GM23338 (cell line): ENCODE results near the gene KLHL18. TPM values are rescaled to one million over a fixed set of nuclear protein-coding genes. Genes with fewer than 3 reads are reported as not detected.

Source experiments
- ATAC-seq: fragments of 200-7000 bp; cut with Tn5 transposase; 3 replicates; pipeline ENCODE4 v1.9.1; 2020
- DNase-seq: peaks from one replicate; pipeline ENCODE4 v3.0.0-alpha.2; 2015; ENCODE audit warnings: low spot score
- H2AFZ ChIP-seq: fragments of 200-600 bp; sonication (generic); 2 replicates; pipeline ENCODE4 v1.8.0; 2016; ENCODE audit warnings: antibody characterized with exemption, mild to moderate bottlenecking, moderate library complexity
- H3F3A ChIP-seq: fragments of 200-600 bp; sonication (generic); replicated peaks from 2 replicates; pipeline ENCODE4 v1.8.0; 2017; ENCODE audit warnings: antibody characterized with exemption, mixed run types, low read depth
- H3K27ac ChIP-seq: fragments of 200-600 bp; sonication (generic); 2 replicates; pipeline ENCODE4 v1.6.1; 2016; ENCODE audit warnings: low read depth
- H3K27me3 ChIP-seq: fragments of 200-600 bp; sonication (generic); 2 replicates; pipeline ENCODE4 v1.8.0; 2016; ENCODE audit warnings: mild to moderate bottlenecking, mixed run types, moderate library complexity; ENCODE audit not compliant: insufficient read depth
- H3K36me3 ChIP-seq: fragments of 200-600 bp; sonication (generic); 2 replicates; pipeline ENCODE4 v1.8.0; 2016; ENCODE audit warnings: mild to moderate bottlenecking; ENCODE audit not compliant: insufficient read depth
- H3K4me1 ChIP-seq: fragments of 200-600 bp; sonication (generic); 2 replicates; pipeline ENCODE4 v1.8.0; 2016; ENCODE audit warnings: mild to moderate bottlenecking, moderate library complexity; ENCODE audit not compliant: insufficient read depth
- H3K4me2 ChIP-seq: fragments of 200-600 bp; sonication (generic); 2 replicates; pipeline ENCODE4 v1.7.1; 2017; ENCODE audit warnings: mixed run types
- H3K4me3 ChIP-seq: fragments of 200-600 bp; sonication (generic); 2 replicates; pipeline ENCODE4 v1.6.1; 2016; ENCODE audit warnings: mixed run types
- H3K79me2 ChIP-seq: fragments of 200-600 bp; sonication (generic); replicated peaks from 2 replicates; pipeline ENCODE4 v1.8.0; 2017; ENCODE audit warnings: mild to moderate bottlenecking; ENCODE audit not compliant: insufficient read depth
- H3K9me2 ChIP-seq: fragments of 200-600 bp; sonication (generic); 2 replicates; pipeline ENCODE4 v1.8.0; 2017; ENCODE audit not compliant: insufficient read depth
- H4K20me1 ChIP-seq: fragments of 200-600 bp; sonication (generic); replicated peaks from 2 replicates; pipeline ENCODE4 v1.8.0; 2017; ENCODE audit warnings: mild to moderate bottlenecking; ENCODE audit not compliant: insufficient read depth
- H3K27ac Mint-ChIP-seq: 2 replicates; pipeline ENCODE4 v1.8.0; 2020; ENCODE audit warnings: inconsistent platforms, mild to moderate bottlenecking, moderate library complexity, mixed read lengths
- H3K27me3 Mint-ChIP-seq: 3 replicates; pipeline ENCODE4 v1.8.0; 2022; ENCODE audit warnings: low read depth, mild to moderate bottlenecking, moderate library complexity, mixed read lengths, inconsistent platforms; ENCODE audit not compliant: insufficient read depth, poor library complexity
- H3K36me3 Mint-ChIP-seq: 3 replicates; pipeline ENCODE4 v1.8.0; 2021; ENCODE audit warnings: low read depth, mild to moderate bottlenecking, inconsistent platforms, moderate library complexity, mixed read lengths
- H3K4me1 Mint-ChIP-seq: 3 replicates; pipeline ENCODE4 v1.8.0; 2020; ENCODE audit warnings: mild to moderate bottlenecking, inconsistent platforms, mixed read lengths
- H3K4me3 Mint-ChIP-seq: 3 replicates; pipeline ENCODE4 v1.8.0; 2021; ENCODE audit warnings: moderate library complexity, mild to moderate bottlenecking, inconsistent platforms, mixed read lengths
- H3K9me3 Mint-ChIP-seq: 3 replicates; pipeline ENCODE4 v1.8.0; 2020; ENCODE audit warnings: moderate library complexity, mild to moderate bottlenecking, inconsistent platforms, mixed read lengths
- CREB1 ChIP-seq: fragments of 250-450 bp; sonication (Bioruptor Pico); IDR thresholded peaks from 2 replicates; pipeline ENCODE4 v1.5.0; 2020; ENCODE audit warnings: low read depth, mild to moderate bottlenecking, moderate library complexity
- JUNB ChIP-seq: IDR thresholded peaks from one replicate; pipeline ENCODE4 v1.6.1; 2016; ENCODE audit warnings: antibody characterized with exemption; ENCODE audit not compliant: unreplicated experiment
- NANOG ChIP-seq: IDR thresholded peaks from 2 replicates; pipeline ENCODE4 v1.6.1; 2016; ENCODE audit warnings: antibody characterized with exemption, borderline replicate concordance
- ZNF114 ChIP-seq: fragments of 250-450 bp; sonication (Bioruptor Pico); IDR thresholded peaks from 2 replicates; pipeline ENCODE4 v1.5.0; 2020; ENCODE audit warnings: mild to moderate bottlenecking, moderate library complexity
- polyA plus RNA-seq: library from polyadenylated mRNA; unstranded; fragments of >200 nt; fragmentation: Nextera tagmentation; extraction: Ambion mirVana; gene quantifications from 2 replicates; pipeline ENCODE4 v1.2.1, GENCODE V29; 2016
- total RNA-seq: library from RNA; depleted of rRNA; stranded (reverse); fragments of >200 nt; shearing (Covaris generic); gene quantifications from 2 replicates; pipeline ENCODE4 v1.2.3, GENCODE V29; 2014
- TF ChIP-seq, protein P1 (sequence below): IDR thresholded peaks from one replicate; pipeline ENCODE4 v1.6.1; 2018; ENCODE audit warnings: antibody characterized with exemption; ENCODE audit not compliant: unreplicated experiment
- TF ChIP-seq, protein P2 (sequence below), 2 experiments: fragments of 200-600 bp in 1 of 2; sonication (generic) in 1 of 2; conservative IDR thresholded peaks; 2 replicates each; pipeline versions ENCODE4 v1.5.1 to v1.6.1; 2016 to 2017; ENCODE audit warnings: antibody characterized with exemption in 2 of 2, low read depth in 2 of 2, mild to moderate bottlenecking in 2 of 2, moderate library complexity in 1 of 2
- TF ChIP-seq, protein P3 (sequence below): fragments of 250-450 bp; sonication (Bioruptor Pico); IDR thresholded peaks from 2 replicates; pipeline ENCODE4 v1.5.0; 2020; ENCODE audit warnings: mild to moderate bottlenecking, moderate library complexity

The KLHL18 gene
- total and polyA plus RNA-seq, 2 experiments from 2014 or later = 11.3 to 18.1 TPM

DNA sequence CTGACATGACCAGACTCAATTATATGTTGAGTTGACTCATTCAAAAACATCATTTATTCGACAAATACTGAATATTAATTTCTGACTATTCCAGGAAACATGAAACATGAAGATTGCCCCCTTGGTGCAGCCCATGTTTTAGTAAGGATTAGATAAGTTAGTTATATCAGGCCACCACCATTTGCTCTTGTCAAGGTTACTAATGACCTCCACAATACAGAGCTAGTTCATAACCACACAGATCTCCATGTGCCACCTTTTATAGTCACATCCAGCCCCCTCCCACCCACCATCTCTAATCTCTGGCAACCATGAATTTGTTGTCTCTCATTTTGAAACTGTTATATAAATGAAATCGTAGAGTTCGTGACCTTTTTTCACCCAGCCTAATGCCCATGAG is 15.7 kb downstream of the KLHL18 start:
- peaks cover 15% of the 10 kb centered on the region for H3K36me3 Mint-ChIP-seq
- no peak for DNase-seq
- no peaks in the 10 kb centered on the region for H3K36me3 ChIP-seq
- H3K79me2 ChIP-seq = peaks cover 68% of the 10 kb centered on the region
- H3K4me3 ChIP-seq = no peak overlapping the region
- H3K27ac ChIP-seq = no peak overlapping the region
- no peak for TF ChIP-seq CREB1
- TF ChIP-seq, protein P1, sequence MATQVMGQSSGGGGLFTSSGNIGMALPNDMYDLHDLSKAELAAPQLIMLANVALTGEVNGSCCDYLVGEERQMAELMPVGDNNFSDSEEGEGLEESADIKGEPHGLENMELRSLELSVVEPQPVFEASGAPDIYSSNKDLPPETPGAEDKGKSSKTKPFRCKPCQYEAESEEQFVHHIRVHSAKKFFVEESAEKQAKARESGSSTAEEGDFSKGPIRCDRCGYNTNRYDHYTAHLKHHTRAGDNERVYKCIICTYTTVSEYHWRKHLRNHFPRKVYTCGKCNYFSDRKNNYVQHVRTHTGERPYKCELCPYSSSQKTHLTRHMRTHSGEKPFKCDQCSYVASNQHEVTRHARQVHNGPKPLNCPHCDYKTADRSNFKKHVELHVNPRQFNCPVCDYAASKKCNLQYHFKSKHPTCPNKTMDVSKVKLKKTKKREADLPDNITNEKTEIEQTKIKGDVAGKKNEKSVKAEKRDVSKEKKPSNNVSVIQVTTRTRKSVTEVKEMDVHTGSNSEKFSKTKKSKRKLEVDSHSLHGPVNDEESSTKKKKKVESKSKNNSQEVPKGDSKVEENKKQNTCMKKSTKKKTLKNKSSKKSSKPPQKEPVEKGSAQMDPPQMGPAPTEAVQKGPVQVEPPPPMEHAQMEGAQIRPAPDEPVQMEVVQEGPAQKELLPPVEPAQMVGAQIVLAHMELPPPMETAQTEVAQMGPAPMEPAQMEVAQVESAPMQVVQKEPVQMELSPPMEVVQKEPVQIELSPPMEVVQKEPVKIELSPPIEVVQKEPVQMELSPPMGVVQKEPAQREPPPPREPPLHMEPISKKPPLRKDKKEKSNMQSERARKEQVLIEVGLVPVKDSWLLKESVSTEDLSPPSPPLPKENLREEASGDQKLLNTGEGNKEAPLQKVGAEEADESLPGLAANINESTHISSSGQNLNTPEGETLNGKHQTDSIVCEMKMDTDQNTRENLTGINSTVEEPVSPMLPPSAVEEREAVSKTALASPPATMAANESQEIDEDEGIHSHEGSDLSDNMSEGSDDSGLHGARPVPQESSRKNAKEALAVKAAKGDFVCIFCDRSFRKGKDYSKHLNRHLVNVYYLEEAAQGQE = no peak
- no peak overlapping the region for H2AFZ ChIP-seq
- no peak overlapping the region for H3K4me3 Mint-ChIP-seq
- peaks cover 3% of the 10 kb centered on the region; the same call in 1 of the 2 replicates for H3K4me1 ChIP-seq
- H3F3A ChIP-seq = no peaks in the 10 kb centered on the region
- H3K9me3 Mint-ChIP-seq = no peaks in the 10 kb centered on the region
- peaks cover 31% of the 10 kb centered on the region for H4K20me1 ChIP-seq
- H3K4me1 Mint-ChIP-seq = peaks cover 28% of the 10 kb centered on the region
- no peaks in the 10 kb centered on the region for H3K9me2 ChIP-seq
- ATAC-seq = no peak
- no peak overlapping the region for H3K4me2 ChIP-seq
- no peak overlapping the region for H3K27ac Mint-ChIP-seq
- H3K27me3 ChIP-seq = no peaks in the 10 kb centered on the region
- H3K27me3 Mint-ChIP-seq = peaks cover 3% of the 10 kb centered on the region

DNA sequence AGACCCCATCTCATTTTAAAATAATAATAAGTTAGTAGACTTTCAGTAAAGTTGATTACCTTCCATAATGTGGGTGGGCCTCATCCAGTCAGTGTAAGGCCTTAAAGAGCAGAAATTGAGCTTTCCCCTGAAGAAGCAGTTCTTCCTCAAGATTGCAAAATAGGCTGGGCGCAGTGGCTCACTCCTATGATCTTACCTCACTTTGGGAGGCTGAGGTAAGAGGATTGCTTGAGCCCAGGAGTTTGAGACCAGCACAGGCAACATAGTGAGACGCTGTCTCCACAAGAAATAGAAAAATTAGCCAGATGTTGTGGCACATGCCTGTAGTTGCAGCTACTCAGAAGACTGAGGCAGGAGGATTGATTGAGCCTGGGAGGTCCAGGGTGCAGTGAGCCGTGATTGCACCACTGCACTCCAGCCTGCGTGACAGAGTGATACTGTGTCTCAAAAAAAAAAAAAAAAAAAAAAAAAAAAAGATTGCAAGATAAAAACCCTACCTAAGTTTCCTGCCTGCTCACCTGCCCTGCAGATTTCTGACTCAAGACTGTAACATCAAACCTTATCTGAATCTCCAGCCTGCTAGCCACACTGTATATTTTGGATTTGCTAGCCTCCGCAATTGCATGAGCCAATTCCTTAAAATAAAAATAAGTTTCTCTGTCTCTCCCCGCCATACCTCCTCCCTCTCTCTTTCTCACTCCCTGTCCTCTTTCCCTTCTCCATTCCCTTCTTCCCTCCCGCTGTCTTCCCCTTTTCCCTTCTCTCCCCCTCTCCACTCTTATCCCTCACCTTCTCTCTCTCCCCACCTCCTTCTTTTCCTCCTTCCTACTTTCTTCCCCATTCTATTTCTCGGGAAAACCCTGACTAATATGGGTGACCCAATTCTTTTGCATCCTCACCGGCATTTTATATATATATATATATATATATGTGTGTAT is 16.9 kb downstream of the KLHL18 start:
- Mint-ChIP-seq H3K4me1 (peaks cover 27% of the 10 kb centered on the region), H3K27ac (no peak overlapping the region), H3K36me3 (peaks cover 18% of the 10 kb centered on the region), H3K4me3 (no peak overlapping the region), H3K27me3 (peaks cover 3% of the 10 kb centered on the region), H3K9me3 (no peaks in the 10 kb centered on the region)
- Histone ChIP-seq H2AFZ (no peak overlapping the region), H3F3A (no peaks in the 10 kb centered on the region), H3K4me1 (peaks cover 3% of the 10 kb centered on the region; the same call in 1 of the 2 replicates), H3K36me3 (0 out of 2 replicates have a peak, but pooled peaks cover 4% of the 10 kb centered on the region), H3K4me2 (no peak overlapping the region), H3K27me3 (no peaks in the 10 kb centered on the region), H3K9me2 (no peaks in the 10 kb centered on the region), H3K4me3 (no peak overlapping the region), H3K27ac (peak overlapping the region; percentile 78; the same call in 1 of the 2 replicates), H3K79me2 (peaks cover 62% of the 10 kb centered on the region), H4K20me1 (peaks cover 24% of the 10 kb centered on the region)
- ATAC-seq = no peak
- no peak for DNase-seq
- TF ChIP-seq NANOG (no peak), JUNB (no peak), ZNF114 (CRISPR knock-in tag) (no peak)
- TF ChIP-seq, protein P2, sequence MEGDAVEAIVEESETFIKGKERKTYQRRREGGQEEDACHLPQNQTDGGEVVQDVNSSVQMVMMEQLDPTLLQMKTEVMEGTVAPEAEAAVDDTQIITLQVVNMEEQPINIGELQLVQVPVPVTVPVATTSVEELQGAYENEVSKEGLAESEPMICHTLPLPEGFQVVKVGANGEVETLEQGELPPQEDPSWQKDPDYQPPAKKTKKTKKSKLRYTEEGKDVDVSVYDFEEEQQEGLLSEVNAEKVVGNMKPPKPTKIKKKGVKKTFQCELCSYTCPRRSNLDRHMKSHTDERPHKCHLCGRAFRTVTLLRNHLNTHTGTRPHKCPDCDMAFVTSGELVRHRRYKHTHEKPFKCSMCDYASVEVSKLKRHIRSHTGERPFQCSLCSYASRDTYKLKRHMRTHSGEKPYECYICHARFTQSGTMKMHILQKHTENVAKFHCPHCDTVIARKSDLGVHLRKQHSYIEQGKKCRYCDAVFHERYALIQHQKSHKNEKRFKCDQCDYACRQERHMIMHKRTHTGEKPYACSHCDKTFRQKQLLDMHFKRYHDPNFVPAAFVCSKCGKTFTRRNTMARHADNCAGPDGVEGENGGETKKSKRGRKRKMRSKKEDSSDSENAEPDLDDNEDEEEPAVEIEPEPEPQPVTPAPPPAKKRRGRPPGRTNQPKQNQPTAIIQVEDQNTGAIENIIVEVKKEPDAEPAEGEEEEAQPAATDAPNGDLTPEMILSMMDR (conservative IDR thresholded peaks at IDR 0.05; ENCODE audit: low read depth in 2 of 2) = no peak
- TF ChIP-seq, protein P3, sequence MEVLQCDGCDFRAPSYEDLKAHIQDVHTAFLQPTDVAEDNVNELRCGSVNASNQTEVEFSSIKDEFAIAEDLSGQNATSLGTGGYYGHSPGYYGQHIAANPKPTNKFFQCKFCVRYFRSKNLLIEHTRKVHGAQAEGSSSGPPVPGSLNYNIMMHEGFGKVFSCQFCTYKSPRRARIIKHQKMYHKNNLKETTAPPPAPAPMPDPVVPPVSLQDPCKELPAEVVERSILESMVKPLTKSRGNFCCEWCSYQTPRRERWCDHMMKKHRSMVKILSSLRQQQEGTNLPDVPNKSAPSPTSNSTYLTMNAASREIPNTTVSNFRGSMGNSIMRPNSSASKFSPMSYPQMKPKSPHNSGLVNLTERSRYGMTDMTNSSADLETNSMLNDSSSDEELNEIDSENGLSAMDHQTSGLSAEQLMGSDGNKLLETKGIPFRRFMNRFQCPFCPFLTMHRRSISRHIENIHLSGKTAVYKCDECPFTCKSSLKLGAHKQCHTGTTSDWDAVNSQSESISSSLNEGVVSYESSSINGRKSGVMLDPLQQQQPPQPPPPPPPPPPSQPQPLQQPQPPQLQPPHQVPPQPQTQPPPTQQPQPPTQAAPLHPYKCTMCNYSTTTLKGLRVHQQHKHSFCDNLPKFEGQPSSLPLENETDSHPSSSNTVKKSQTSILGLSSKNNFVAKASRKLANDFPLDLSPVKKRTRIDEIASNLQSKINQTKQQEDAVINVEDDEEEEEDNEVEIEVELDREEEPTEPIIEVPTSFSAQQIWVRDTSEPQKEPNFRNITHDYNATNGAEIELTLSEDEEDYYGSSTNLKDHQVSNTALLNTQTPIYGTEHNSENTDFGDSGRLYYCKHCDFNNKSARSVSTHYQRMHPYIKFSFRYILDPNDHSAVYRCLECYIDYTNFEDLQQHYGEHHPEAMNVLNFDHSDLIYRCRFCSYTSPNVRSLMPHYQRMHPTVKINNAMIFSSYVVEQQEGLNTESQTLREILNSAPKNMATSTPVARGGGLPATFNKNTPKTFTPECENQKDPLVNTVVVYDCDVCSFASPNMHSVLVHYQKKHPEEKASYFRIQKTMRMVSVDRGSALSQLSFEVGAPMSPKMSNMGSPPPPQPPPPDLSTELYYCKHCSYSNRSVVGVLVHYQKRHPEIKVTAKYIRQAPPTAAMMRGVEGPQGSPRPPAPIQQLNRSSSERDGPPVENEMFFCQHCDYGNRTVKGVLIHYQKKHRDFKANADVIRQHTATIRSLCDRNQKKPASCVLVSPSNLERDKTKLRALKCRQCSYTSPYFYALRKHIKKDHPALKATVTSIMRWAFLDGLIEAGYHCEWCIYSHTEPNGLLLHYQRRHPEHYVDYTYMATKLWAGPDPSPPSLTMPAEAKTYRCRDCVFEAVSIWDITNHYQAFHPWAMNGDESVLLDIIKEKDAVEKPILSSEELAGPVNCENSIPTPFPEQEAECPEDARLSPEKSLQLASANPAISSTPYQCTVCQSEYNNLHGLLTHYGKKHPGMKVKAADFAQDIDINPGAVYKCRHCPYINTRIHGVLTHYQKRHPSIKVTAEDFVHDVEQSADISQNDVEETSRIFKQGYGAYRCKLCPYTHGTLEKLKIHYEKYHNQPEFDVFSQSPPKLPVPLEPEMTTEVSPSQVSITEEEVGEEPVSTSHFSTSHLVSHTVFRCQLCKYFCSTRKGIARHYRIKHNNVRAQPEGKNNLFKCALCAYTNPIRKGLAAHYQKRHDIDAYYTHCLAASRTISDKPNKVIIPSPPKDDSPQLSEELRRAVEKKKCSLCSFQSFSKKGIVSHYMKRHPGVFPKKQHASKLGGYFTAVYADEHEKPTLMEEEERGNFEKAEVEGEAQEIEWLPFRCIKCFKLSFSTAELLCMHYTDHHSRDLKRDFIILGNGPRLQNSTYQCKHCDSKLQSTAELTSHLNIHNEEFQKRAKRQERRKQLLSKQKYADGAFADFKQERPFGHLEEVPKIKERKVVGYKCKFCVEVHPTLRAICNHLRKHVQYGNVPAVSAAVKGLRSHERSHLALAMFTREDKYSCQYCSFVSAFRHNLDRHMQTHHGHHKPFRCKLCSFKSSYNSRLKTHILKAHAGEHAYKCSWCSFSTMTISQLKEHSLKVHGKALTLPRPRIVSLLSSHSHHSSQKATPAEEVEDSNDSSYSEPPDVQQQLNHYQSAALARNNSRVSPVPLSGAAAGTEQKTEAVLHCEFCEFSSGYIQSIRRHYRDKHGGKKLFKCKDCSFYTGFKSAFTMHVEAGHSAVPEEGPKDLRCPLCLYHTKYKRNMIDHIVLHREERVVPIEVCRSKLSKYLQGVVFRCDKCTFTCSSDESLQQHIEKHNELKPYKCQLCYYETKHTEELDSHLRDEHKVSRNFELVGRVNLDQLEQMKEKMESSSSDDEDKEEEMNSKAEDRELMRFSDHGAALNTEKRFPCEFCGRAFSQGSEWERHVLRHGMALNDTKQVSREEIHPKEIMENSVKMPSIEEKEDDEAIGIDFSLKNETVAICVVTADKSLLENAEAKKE (CRISPR knock-in tag) = no peak
